PC-3 (cell line): Measurements from ENCODE around the gene DENR. TPM values are rescaled to one million over a fixed set of nuclear protein-coding genes. Genes with fewer than 3 reads are reported as not detected.

Source experiments
- ATAC-seq: fragments of 200-7000 bp; cut with Tn5 transposase; 2 replicates; pipeline ENCODE4 v1.9.1; 2020; ENCODE audit warnings: mild to moderate bottlenecking, moderate library complexity
- BruUV-seq: library from RNA; stranded (reverse); fragments of 400-500 nt; replicated peaks from 2 replicates; lab custom pipeline; 2021; lab: Mats Ljungman, UMichigan
- CTCF ChIA-PET: fragments of 300-600 bp; sonication (Branson Sonifier 250); formaldehyde crosslinking; loops from one replicate; lab custom pipeline; 2022; ENCODE audit warnings: antibody characterized with exemption; lab: Charles Lee
- POLR2A ChIA-PET: fragments of 300-600 bp; sonication (Branson Sonifier 250); formaldehyde crosslinking; loops from one replicate; lab custom pipeline; 2022; ENCODE audit warnings: antibody characterized with exemption; ENCODE audit not compliant: unreplicated experiment; lab: Charles Lee
- DNase-seq: peaks from one replicate; pipeline ENCODE4 v3.0.0-alpha.2; 2015
- H2AFZ ChIP-seq: fragments of 300-600 bp; sonication (generic); 2 replicates; pipeline ENCODE4 v1.6.0; 2016; ENCODE audit warnings: antibody characterized with exemption, low read length
- H3F3A ChIP-seq: fragments of 300-600 bp; sonication (generic); one replicate; pipeline ENCODE4 v1.6.0; 2017; ENCODE audit warnings: antibody characterized with exemption, low read length, control low read depth, mild to moderate bottlenecking; ENCODE audit not compliant: unreplicated experiment
- H3K27ac ChIP-seq: fragments of 300-600 bp; sonication (generic); 2 replicates; pipeline ENCODE4 v1.5.1; 2016; ENCODE audit warnings: mild to moderate bottlenecking, low read length
- H3K27me3 ChIP-seq: fragments of 300-600 bp; sonication (generic); 2 replicates; pipeline ENCODE4 v1.6.1; 2016; ENCODE audit warnings: low read length, mixed read lengths
- H3K36me3 ChIP-seq: fragments of 300-600 bp; sonication (generic); 2 replicates; pipeline ENCODE4 v1.6.1; 2016; ENCODE audit warnings: low read depth, mixed run types, low read length, mixed read lengths
- H3K4me1 ChIP-seq: fragments of 300-600 bp; sonication (generic); 2 replicates; pipeline ENCODE4 v1.5.1; 2016; ENCODE audit warnings: low read length; ENCODE audit not compliant: insufficient read depth
- H3K4me2 ChIP-seq: fragments of 300-600 bp; sonication (generic); 2 replicates; pipeline ENCODE4 v1.6.0; 2016; ENCODE audit warnings: low read length
- H3K4me3 ChIP-seq: fragments of 300-600 bp; sonication (generic); 2 replicates; pipeline ENCODE4 v1.5.1; 2016; ENCODE audit warnings: mild to moderate bottlenecking, low read length, mixed read lengths
- H3K79me2 ChIP-seq: fragments of 300-600 bp; sonication (generic); 2 replicates; pipeline ENCODE4 v1.6.1; 2017; ENCODE audit warnings: low read length, mixed read lengths
- H3K9ac ChIP-seq: fragments of 300-600 bp; sonication (generic); 2 replicates; pipeline ENCODE4 v1.6.0; 2016; ENCODE audit warnings: mild to moderate bottlenecking, low read length
- H3K9me2 ChIP-seq: fragments of 300-600 bp; sonication (generic); replicated peaks from 2 replicates; pipeline ENCODE4 v1.6.1; 2016; ENCODE audit warnings: mixed run types, low read length, mixed read lengths
- H3K9me3 ChIP-seq: fragments of 300-600 bp; sonication (generic); 2 replicates; pipeline ENCODE4 v1.6.1; 2016; ENCODE audit warnings: low read length, mixed read lengths
- H4K20me1 ChIP-seq: fragments of 300-600 bp; sonication (generic); 2 replicates; pipeline ENCODE4 v1.6.1; 2016; ENCODE audit warnings: low read length, mixed read lengths
- CTCF ChIP-seq: fragments of 300-600 bp; sonication (generic); conservative IDR thresholded peaks from 2 replicates; pipeline ENCODE4 v1.5.1; 2017; ENCODE audit warnings: antibody characterized with exemption, low read depth, mild to moderate bottlenecking, low read length
- EZH2 ChIP-seq: fragments of 300-600 bp; sonication (generic); IDR thresholded peaks from one replicate; pipeline ENCODE4 v1.6.1; 2017; ENCODE audit warnings: antibody characterized with exemption, mild to moderate bottlenecking, low read length; ENCODE audit not compliant: unreplicated experiment
- EZH2phosphoT487 ChIP-seq: fragments of 300-600 bp; sonication (generic); IDR thresholded peaks from 2 replicates; pipeline ENCODE4 v1.6.1; 2018; ENCODE audit warnings: mild to moderate bottlenecking, antibody characterized with exemption, low read length, borderline replicate concordance
- intact Hi-C: fragments of 100-400 bp; cut with micrococcal nuclease; formaldehyde crosslinking; loops from 2 replicates; pipeline ENCODE4 v1.9.0; 2023
- total RNA-seq: library from RNA; depleted of rRNA; stranded (reverse); fragments of >200 nt; gene quantifications from 2 replicates; pipeline ENCODE4 v1.2.3, GENCODE V29; 2014

The DENR gene
- total RNA-seq, 1 experiment from 2014 or later, result 91.9 TPM

- no peak overlapping the region for H2AFZ ChIP-seq
Observed at GRCh38 chr12:122807651-122808050, 55.0 kb downstream of the DENR start.

GRCh38 chr12:122811777-122812176 lies 59.2 kb downstream of the DENR start:
- DNase-seq, result no peak
- Histone ChIP-seq H3K27me3 (no peaks in the 10 kb centered on the region), H3K36me3 (no peaks in the 10 kb centered on the region), H3F3A (no peaks in the 10 kb centered on the region), H3K79me2 (no peaks in the 10 kb centered on the region), H3K4me3 (no peak overlapping the region), H3K9ac (no peak overlapping the region), H3K4me2 (no peak overlapping the region), H3K27ac (no peak overlapping the region), H3K9me3 (no peaks in the 10 kb centered on the region), H3K9me2 (no peaks in the 10 kb centered on the region), H2AFZ (no peak overlapping the region), H4K20me1 (no peaks in the 10 kb centered on the region), H3K4me1 (peaks cover 3% of the 10 kb centered on the region; the same call in 1 of the 2 replicates)
- intact Hi-C loops, result no loop called here
- CTCF ChIA-PET, result no interaction called here
- no peak for ATAC-seq
- TF ChIP-seq EZH2phosphoT487 (no peak), EZH2 (no peak)
- BruUV-seq, result no TSS peak
- POLR2A ChIA-PET, result no interaction called here

More at GRCh38 chr12:122807651-122808050, 55.0 kb downstream of the DENR start:
- peaks cover 3% of the 10 kb centered on the region; the same call in 1 of the 2 replicates for H3K4me1 ChIP-seq
- no TSS peak for BruUV-seq
- no peaks in the 10 kb centered on the region for H3K36me3 ChIP-seq
- ATAC-seq (no peak), DNase-seq (no peak)
- TF ChIP-seq CTCF (no peak), EZH2phosphoT487 (no peak), EZH2 (no peak)
- no peaks in the 10 kb centered on the region for H3K9me3 ChIP-seq
- CTCF ChIA-PET, result no interaction called here
- no peak overlapping the region for H3K9ac ChIP-seq
- intact Hi-C loops, result no loop called here
- no peaks in the 10 kb centered on the region for H3F3A ChIP-seq
- no peaks in the 10 kb centered on the region for H4K20me1 ChIP-seq
- POLR2A ChIA-PET, result no interaction called here
- no peak overlapping the region for H3K4me2 ChIP-seq
- H3K4me3 ChIP-seq, result no peak overlapping the region
- H3K9me2 ChIP-seq, result no peaks in the 10 kb centered on the region
- no peaks in the 10 kb centered on the region for H3K79me2 ChIP-seq
- H3K27ac ChIP-seq, result no peak overlapping the region
- H3K27me3 ChIP-seq, result no peaks in the 10 kb centered on the region

GRCh38 chr12:122813310-122813713 lies 60.7 kb downstream of the DENR start:
- Histone ChIP-seq H3K9ac (no peak overlapping the region), H3F3A (no peaks in the 10 kb centered on the region), H3K9me2 (no peaks in the 10 kb centered on the region), H3K27me3 (no peaks in the 10 kb centered on the region), H3K4me2 (no peak overlapping the region), H3K79me2 (no peaks in the 10 kb centered on the region), H3K4me1 (peaks cover 3% of the 10 kb centered on the region; the same call in 1 of the 2 replicates), H3K9me3 (no peaks in the 10 kb centered on the region), H3K36me3 (no peaks in the 10 kb centered on the region), H3K4me3 (no peak overlapping the region), H2AFZ (no peak overlapping the region), H4K20me1 (no peaks in the 10 kb centered on the region), H3K27ac (no peak overlapping the region)
- DNase-seq (no peak), ATAC-seq (no peak)
- POLR2A ChIA-PET, result no interaction called here
- TF ChIP-seq EZH2 (no peak), EZH2phosphoT487 (no peak), CTCF (no peak)
- CTCF ChIA-PET, result no interaction called here
- intact Hi-C loops, result no loop called here
- BruUV-seq, result no TSS peak
